Activated naive CD4-positive, alpha-beta T cell treated with anti-CD3 and anti-CD28 coated beads, Interleukin-2, amount 50 U/mL, for 24 hours (primary cell): ENCODE data around the gene MAPKBP1.

Experiments
- H3K27ac Mint-ChIP-seq: one replicate; pipeline ENCODE4 v1.8.0; 2021; ENCODE audit warnings: mild to moderate bottlenecking, mixed read lengths
- H3K27me3 Mint-ChIP-seq: one replicate; pipeline ENCODE4 v1.8.0; 2021; ENCODE audit warnings: mixed read lengths
- H3K36me3 Mint-ChIP-seq: one replicate; pipeline ENCODE4 v1.8.0; 2021; ENCODE audit warnings: mixed read lengths
- H3K4me1 Mint-ChIP-seq: one replicate; pipeline ENCODE4 v1.8.0; 2021; ENCODE audit warnings: mixed read lengths
- H3K4me3 Mint-ChIP-seq: one replicate; pipeline ENCODE4 v1.8.0; 2021; ENCODE audit warnings: mild to moderate bottlenecking, mixed read lengths
- H3K9me3 Mint-ChIP-seq: one replicate; pipeline ENCODE4 v1.8.0; 2021; ENCODE audit warnings: mixed read lengths

The MAPKBP1 gene

DNA sequence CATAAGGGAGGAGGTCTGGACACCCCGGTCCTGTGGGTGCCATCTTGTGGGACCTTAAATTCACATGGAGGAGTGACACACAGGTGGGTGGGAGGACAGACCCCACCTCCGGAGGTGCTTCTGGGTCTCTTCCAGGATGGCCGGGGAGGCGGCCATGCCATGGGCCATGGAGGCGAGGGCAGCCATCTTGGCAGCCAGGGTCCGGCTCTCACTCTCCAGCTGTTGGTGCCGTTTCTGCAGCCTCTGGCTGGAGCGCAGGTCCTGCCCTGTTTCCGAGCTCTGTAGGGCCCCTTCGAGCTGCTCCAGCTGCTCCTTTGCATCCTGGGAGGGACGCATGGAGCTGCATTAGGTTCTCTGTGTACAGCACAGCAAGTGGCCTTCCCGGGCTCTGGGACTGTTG, 100.5 kb downstream of the MAPKBP1 start:
- Mint-ChIP-seq H3K27me3 (no peaks in the 10 kb centered on the region), H3K27ac (no peak overlapping the region), H3K4me3 (no peak overlapping the region), H3K9me3 (no peaks in the 10 kb centered on the region), H3K4me1 (peaks cover 9% of the 10 kb centered on the region), H3K36me3 (no peaks in the 10 kb centered on the region)

DNA sequence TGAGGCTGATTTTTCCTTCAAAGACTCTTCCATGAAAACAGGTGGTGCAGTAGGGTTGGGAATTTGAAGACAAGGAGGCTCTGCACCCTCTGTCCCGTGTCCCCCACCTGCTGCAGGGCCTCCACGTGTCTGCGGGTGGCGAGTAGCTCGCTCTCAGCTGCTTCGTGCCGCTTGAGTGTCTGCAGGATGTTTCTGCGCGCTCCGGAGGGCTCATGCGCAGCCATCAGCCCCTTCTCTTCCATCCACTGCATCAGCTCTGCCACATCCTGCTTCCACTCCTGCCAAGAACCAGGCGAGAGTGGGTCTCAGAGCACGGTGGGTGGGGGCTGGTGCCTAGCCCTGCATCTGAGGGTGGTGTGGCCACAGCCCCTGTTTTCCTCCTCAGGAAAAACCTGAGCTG, 101.7 kb downstream of the MAPKBP1 start:
- Mint-ChIP-seq H3K36me3 (no peaks in the 10 kb centered on the region), H3K27ac (no peak overlapping the region), H3K4me1 (peaks cover 2% of the 10 kb centered on the region), H3K4me3 (no peak overlapping the region), H3K27me3 (peaks cover 4% of the 10 kb centered on the region), H3K9me3 (no peaks in the 10 kb centered on the region)

DNA sequence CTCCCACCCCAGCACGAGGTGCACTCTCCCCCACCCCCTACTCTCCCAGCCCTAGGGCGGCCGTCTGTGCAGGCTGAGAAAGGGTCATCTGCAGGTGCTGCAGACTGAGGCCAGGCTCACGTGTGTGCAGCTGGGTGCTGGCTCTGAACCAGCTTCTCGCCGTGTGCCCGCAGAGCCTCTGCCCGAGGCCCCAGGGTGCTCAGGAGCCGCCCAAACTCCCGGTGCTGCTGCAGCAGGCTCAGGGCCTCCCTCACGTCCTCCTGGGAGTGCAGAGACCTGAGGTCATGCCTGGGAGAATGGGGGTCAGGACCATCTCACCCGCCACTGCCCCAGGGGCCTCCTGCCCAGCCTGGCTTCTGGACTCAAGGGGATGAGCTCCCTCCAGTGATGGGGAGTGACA, 102.4 kb downstream of the MAPKBP1 start:
- Mint-ChIP-seq H3K4me3 (no peak overlapping the region), H3K36me3 (no peaks in the 10 kb centered on the region), H3K27me3 (peaks cover 7% of the 10 kb centered on the region), H3K4me1 (peaks cover 6% of the 10 kb centered on the region), H3K9me3 (no peaks in the 10 kb centered on the region), H3K27ac (no peak overlapping the region)
